Mammary epithelial cell (primary cell): Measurements from ENCODE around the gene BRINP3.

Experiments used
- CTCF ChIP-seq, 2 donors: IDR thresholded peaks in 1 of 2; conservative IDR thresholded peaks in 1 of 2; 2 replicates each; pipeline ENCODE4 v1.5.1; 2011 to 2012; ENCODE audit warnings: inconsistent platforms in 2 of 2, low read length in 2 of 2, mild to moderate bottlenecking in 2 of 2, control low read depth in 1 of 2, low read depth in 1 of 2; ENCODE audit not compliant: insufficient read depth in 1 of 2; ENCODE audit errors: extremely low read depth in 1 of 2
- EZH2 ChIP-seq: IDR thresholded peaks from 2 replicates; pipeline ENCODE4 v1.6.1; 2012; ENCODE audit warnings: low read length, inconsistent platforms, borderline replicate concordance

GRCh38 chr1:190250368-190250767 is 227.3 kb downstream of the BRINP3 start:
- no peak for TF ChIP-seq EZH2
- TF ChIP-seq CTCF (conservative IDR thresholded peaks at IDR 0.05 in 1 of 2, IDR thresholded peaks at IDR 0.05 in 1 of 2; ENCODE audit: extremely low read depth in 1 of 2, insufficient read depth in 1 of 2, low read depth in 1 of 2, low read length in 2 of 2) = no peak
